Measurements from ENCODE around the gene SPTLC1. TPM values are rescaled to one million over a fixed set of nuclear protein-coding genes. Genes with fewer than 3 reads are reported as not detected.
"Not testable (repeated sequence)": the region's sequence is repeated elsewhere in the genome, so short reads cannot be mapped to it uniquely, and the experiment has no call there.

Gene SPTLC1
- total RNA-seq, 2 donors from 2014 or later: 54.4 to 55.5 TPM

- not testable (repeated sequence) for DNase-seq; H3K27ac Mint-ChIP-seq; H3K4me1 Mint-ChIP-seq (ENCODE audit: low read depth); ATAC-seq (replicated peaks in 1 of 2); H3K9me3 Mint-ChIP-seq; H3K36me3 Mint-ChIP-seq (ENCODE audit: insufficient read depth in 2 of 2); H3K4me3 Mint-ChIP-seq
- H3K27me3 Mint-ChIP-seq (ENCODE audit: low read depth): peaks cover 14% of the 10 kb centered on the region
Measured at GRCh38 chr9:92150501-92151470, 35.6 kb upstream of the SPTLC1 start.

- H3K4me1 Mint-ChIP-seq (ENCODE audit: low read depth): peaks cover 8% of the 10 kb centered on the region
- H3K36me3 Mint-ChIP-seq (ENCODE audit: insufficient read depth in 2 of 2): peaks cover 0 to 1% of the 10 kb centered on the region in 2 donors
- H3K27me3 Mint-ChIP-seq (ENCODE audit: low read depth): peaks cover 36% of the 10 kb centered on the region
- ATAC-seq (replicated peaks in 1 of 2) (no peak), DNase-seq (no peak)
- H3K27ac Mint-ChIP-seq: no peak overlapping the region
- no peaks in the 10 kb centered on the region for H3K9me3 Mint-ChIP-seq
- peak overlapping the region in 1 of 2 donors; percentile 75 for H3K4me3 Mint-ChIP-seq
Measured at GRCh38 chr9:92147852-92148180, 32.6 kb upstream of the SPTLC1 start.

GRCh38 chr9:92147030-92147851, 32.0 kb upstream of the SPTLC1 start:
- no peaks in the 10 kb centered on the region for H3K9me3 Mint-ChIP-seq
- DNase-seq: peak; percentile 59 to 67
- H3K27ac Mint-ChIP-seq: peak overlapping the region; percentile 8

GRCh38 chr9:92146610-92147009, 31.4 kb upstream of the SPTLC1 start:
- Mint-ChIP-seq H3K9me3 (no peaks in the 10 kb centered on the region), H3K27me3 (ENCODE audit: low read depth) (peaks cover 48% of the 10 kb centered on the region), H3K4me1 (ENCODE audit: low read depth) (peaks cover 8% of the 10 kb centered on the region), H3K27ac (no peak overlapping the region), H3K4me3 (no peak overlapping the region), H3K36me3 (ENCODE audit: insufficient read depth in 2 of 2) (peaks cover 0 to 1% of the 10 kb centered on the region in 2 donors)
- no peak for ATAC-seq (replicated peaks in 1 of 2)
- no peak for DNase-seq

More at GRCh38 chr9:92147030-92147851, 32.0 kb upstream of the SPTLC1 start:
- H3K4me1 Mint-ChIP-seq (ENCODE audit: low read depth): peaks cover 8% of the 10 kb centered on the region
- peak overlapping the region; percentile 50 to 75 for H3K4me3 Mint-ChIP-seq
- ATAC-seq (replicated peaks in 1 of 2): peak; percentile 92 to 94
- peaks cover 0 to 1% of the 10 kb centered on the region in 2 donors for H3K36me3 Mint-ChIP-seq (ENCODE audit: insufficient read depth in 2 of 2)
- peaks cover 42% of the 10 kb centered on the region for H3K27me3 Mint-ChIP-seq (ENCODE audit: low read depth)

- ATAC-seq (replicated peaks in 1 of 2); H3K27ac Mint-ChIP-seq; H3K9me3 Mint-ChIP-seq; DNase-seq; H3K4me3 Mint-ChIP-seq; H3K36me3 Mint-ChIP-seq (ENCODE audit: insufficient read depth in 2 of 2): not testable (repeated sequence)
- Mint-ChIP-seq H3K4me1 (ENCODE audit: low read depth) (peaks cover 13% of the 10 kb centered on the region), H3K27me3 (ENCODE audit: low read depth) (peaks cover 57% of the 10 kb centered on the region)
Measured at GRCh38 chr9:92145784-92146183, 30.6 kb upstream of the SPTLC1 start.

DNA sequence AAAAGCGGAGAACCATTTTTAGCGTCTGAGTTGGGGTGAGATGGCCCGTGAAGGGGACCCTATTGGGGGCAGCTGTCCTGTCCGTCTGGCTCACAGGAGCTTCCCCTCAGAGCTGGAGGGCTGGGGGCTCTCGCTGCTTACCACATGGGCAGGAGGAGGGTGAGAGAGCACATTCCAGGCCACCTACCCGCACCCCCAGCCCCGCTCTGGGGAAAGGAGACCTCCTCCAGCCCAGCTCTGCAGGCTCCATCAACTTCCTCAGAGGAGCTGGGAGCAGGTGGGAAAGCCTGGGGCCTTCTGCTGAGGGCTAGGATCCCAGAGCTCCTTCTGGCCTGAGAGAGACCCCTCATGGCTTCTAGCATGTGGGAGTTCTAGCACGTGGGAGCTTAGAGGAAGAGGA, 27.1 kb upstream of the SPTLC1 start:
- Mint-ChIP-seq H3K4me3 (no peak overlapping the region), H3K27ac (no peak overlapping the region), H3K4me1 (ENCODE audit: low read depth) (peaks cover 21% of the 10 kb centered on the region), H3K9me3 (no peaks in the 10 kb centered on the region), H3K27me3 (ENCODE audit: low read depth) (peaks cover 64% of the 10 kb centered on the region), H3K36me3 (ENCODE audit: insufficient read depth in 2 of 2) (no peaks in the 10 kb centered on the region)
- no peak for DNase-seq
- ATAC-seq (replicated peaks in 1 of 2): no peak

- peak in 1 of 2 donors; percentile 15 for DNase-seq
- no peaks in the 10 kb centered on the region for H3K9me3 Mint-ChIP-seq
- H3K4me3 Mint-ChIP-seq: peak overlapping the region; percentile 74 to 88
- H3K27ac Mint-ChIP-seq: no peak overlapping the region
- no peaks in the 10 kb centered on the region for H3K36me3 Mint-ChIP-seq (ENCODE audit: insufficient read depth in 2 of 2)
- H3K27me3 Mint-ChIP-seq (ENCODE audit: low read depth): peaks cover 69% of the 10 kb centered on the region
- ATAC-seq (replicated peaks in 1 of 2): peak; percentile 46 to 52
- H3K4me1 Mint-ChIP-seq (ENCODE audit: low read depth): peaks cover 16% of the 10 kb centered on the region
Measured at GRCh38 chr9:92141144-92142129, 26.2 kb upstream of the SPTLC1 start.

- Mint-ChIP-seq H3K4me3 (peak overlapping the region; percentile 74 to 88), H3K27me3 (ENCODE audit: low read depth) (peaks cover 66% of the 10 kb centered on the region), H3K9me3 (no peaks in the 10 kb centered on the region), H3K27ac (no peak overlapping the region), H3K36me3 (ENCODE audit: insufficient read depth in 2 of 2) (no peaks in the 10 kb centered on the region), H3K4me1 (ENCODE audit: low read depth) (peaks cover 16% of the 10 kb centered on the region)
- DNase-seq (no peak), ATAC-seq (replicated peaks in 1 of 2) (peak; percentile 2 to 6)
Measured at GRCh38 chr9:92140754-92141143, 25.5 kb upstream of the SPTLC1 start.

- H3K36me3 Mint-ChIP-seq (ENCODE audit: insufficient read depth in 2 of 2): no peaks in the 10 kb centered on the region
- H3K4me1 Mint-ChIP-seq (ENCODE audit: low read depth): peaks cover 16% of the 10 kb centered on the region
- peak; percentile 78 to 82 for DNase-seq
- H3K4me3 Mint-ChIP-seq: peak overlapping the region; percentile 74 to 88
- H3K9me3 Mint-ChIP-seq: no peaks in the 10 kb centered on the region
- peaks cover 60% of the 10 kb centered on the region for H3K27me3 Mint-ChIP-seq (ENCODE audit: low read depth)
- H3K27ac Mint-ChIP-seq: no peak overlapping the region
- peak; percentile 59 to 67 for ATAC-seq (replicated peaks in 1 of 2)
Measured at GRCh38 chr9:92140074-92140753, 25.0 kb upstream of the SPTLC1 start.

GRCh38 chr9:92138960-92139540, 23.8 kb upstream of the SPTLC1 start:
- Mint-ChIP-seq H3K27me3 (ENCODE audit: low read depth) (peaks cover 58% of the 10 kb centered on the region), H3K4me1 (ENCODE audit: low read depth) (peaks cover 18% of the 10 kb centered on the region)
- not testable (repeated sequence) for ATAC-seq (replicated peaks in 1 of 2); DNase-seq; H3K27ac Mint-ChIP-seq; H3K4me3 Mint-ChIP-seq; H3K9me3 Mint-ChIP-seq; H3K36me3 Mint-ChIP-seq (ENCODE audit: insufficient read depth in 2 of 2)

DNA sequence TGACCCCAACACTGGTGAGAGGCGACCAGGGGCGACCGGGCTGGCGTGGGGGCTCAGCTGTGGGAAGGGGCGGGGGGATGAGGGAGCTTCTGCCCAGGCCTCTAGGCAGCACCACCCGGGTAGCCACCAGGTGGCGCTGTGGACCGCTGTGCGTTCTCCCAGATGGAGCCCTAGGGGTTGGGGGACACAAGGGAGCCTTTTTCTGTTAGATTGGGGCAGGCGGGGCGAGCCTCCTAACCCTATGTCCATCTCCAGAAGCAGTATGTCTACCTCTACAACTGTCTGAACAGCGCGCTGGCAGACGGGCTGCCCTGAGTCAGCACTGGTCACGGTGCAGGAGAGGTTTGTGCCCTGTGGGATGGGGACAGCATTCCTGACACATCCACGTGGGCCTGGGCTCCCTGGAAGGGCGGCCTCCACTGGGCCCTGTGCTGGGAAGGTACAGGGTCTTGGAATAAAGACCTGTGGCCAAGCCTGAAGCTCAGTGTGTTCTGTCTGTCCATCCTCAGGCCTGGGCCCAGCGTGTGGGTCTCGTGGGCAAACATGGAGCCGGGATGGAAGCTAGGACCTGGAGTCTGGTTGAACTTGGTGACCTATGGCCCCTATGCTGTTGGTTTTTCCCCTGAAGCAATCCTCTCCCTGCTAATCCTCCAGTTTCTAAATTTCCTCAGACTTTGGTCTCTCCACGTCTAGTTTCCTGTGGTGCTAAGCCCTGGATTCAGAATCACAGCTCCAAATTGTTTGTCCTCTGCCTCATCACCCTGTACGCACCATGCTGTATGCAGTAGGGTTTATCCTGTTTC, 23.1 kb upstream of the SPTLC1 start:
- H3K36me3 Mint-ChIP-seq (ENCODE audit: insufficient read depth in 2 of 2): no peaks in the 10 kb centered on the region
- H3K27ac Mint-ChIP-seq: no peak overlapping the region
- H3K27me3 Mint-ChIP-seq (ENCODE audit: low read depth): peaks cover 58% of the 10 kb centered on the region
- no peak overlapping the region for H3K4me3 Mint-ChIP-seq
- H3K4me1 Mint-ChIP-seq (ENCODE audit: low read depth): peaks cover 25% of the 10 kb centered on the region
- ATAC-seq (replicated peaks in 1 of 2) (peak; percentile 64 to 66), DNase-seq (peak; percentile 84 to 85)
- no peaks in the 10 kb centered on the region for H3K9me3 Mint-ChIP-seq

Data from activated T-cell treated with anti-CD3 and anti-CD28 coated beads, Interleukin-2, amount 50 U/mL, for 72 hours (primary cell).